Measurements from ENCODE around the gene ADH1B.

ADH1B gene

GRCh38 chr4:99275885-99276284 is 45.3 kb downstream of the ADH1B start:
- ChIA-PET POLR2A (no interaction called here), CTCF (no interaction called here)
- no peak for TF ChIP-seq CTCF (IDR thresholded peaks at IDR 0.05; ENCODE audit: insufficient read depth, low read length, missing control alignments)
- no peak for DNase-seq (ENCODE audit: low read depth, low spot score)
- H3K4me3 ChIP-seq (ENCODE audit: low read depth, low read length) = no peak overlapping the region

- TF ChIP-seq CTCF (IDR thresholded peaks at IDR 0.05; ENCODE audit: insufficient read depth, low read length, missing control alignments) = no peak
- ChIA-PET POLR2A (no interaction called here), CTCF (no interaction called here)
- no peak for DNase-seq (ENCODE audit: low read depth, low spot score)
- H3K4me3 ChIP-seq (ENCODE audit: low read depth, low read length) = no peak overlapping the region
Observed at GRCh38 chr4:99275050-99275449, 46.2 kb downstream of the ADH1B start.

DNA sequence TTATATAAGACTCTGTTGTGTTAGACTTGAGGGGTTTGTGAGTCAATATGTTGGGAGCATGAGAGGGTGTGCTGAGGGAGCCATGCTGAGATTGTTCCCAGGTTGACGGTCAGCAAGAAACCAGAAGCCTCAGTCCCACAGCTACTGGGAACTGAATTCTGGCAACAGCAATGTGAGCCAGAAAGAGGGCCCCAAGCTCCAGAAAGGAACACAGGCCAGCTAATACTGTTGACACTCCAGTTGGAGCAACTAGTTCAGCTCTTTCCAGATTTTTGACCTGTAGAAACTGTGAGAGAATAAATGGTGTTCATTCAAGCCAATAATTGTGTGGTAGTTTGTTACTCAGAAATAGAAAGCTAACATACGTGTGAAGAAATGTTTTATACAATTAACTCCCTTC is 47.5 kb downstream of the ADH1B start:
- POLR2A ChIA-PET = no interaction called here
- H3K4me3 ChIP-seq (ENCODE audit: low read depth, low read length) = no peak overlapping the region
- no peak for DNase-seq (ENCODE audit: low read depth, low spot score)
- TF ChIP-seq CTCF (IDR thresholded peaks at IDR 0.05; ENCODE audit: insufficient read depth, low read length, missing control alignments) = no peak
- CTCF ChIA-PET = no interaction called here

DNA sequence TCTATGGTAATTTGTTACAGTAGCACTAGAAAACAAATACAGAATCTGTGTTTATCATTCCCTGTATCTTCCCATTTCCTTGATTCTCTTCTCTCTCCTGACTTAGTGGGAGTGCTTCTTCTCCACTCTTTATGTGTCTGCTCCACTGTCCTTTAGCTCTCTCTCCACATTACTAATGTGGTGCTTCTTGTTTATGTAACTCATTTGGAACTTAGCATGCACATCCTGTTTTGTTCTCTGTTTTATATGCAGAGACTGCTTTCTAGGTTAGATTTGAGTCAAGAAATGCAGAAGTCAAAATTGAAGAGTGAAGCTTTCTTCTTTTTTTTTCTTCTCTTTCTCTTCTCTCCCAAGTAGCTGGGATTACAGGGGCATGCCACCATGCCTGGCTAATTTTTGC is 56.3 kb downstream of the ADH1B start:
- TF ChIP-seq CTCF (IDR thresholded peaks at IDR 0.05; ENCODE audit: insufficient read depth, low read length, missing control alignments) = no peak
- CTCF ChIA-PET = no interaction called here
- POLR2A ChIA-PET = no interaction called here
- H3K4me3 ChIP-seq (ENCODE audit: low read depth, low read length) = no peak overlapping the region
- DNase-seq (ENCODE audit: low read depth, low spot score) = no peak
